HEK293 (cell line): ENCODE data around the gene PLEKHG5.

Experiments used
- SETDB1 ChIP-seq: IDR thresholded peaks from one replicate; pipeline ENCODE4 v1.6.1; 2017; ENCODE audit warnings: mild to moderate bottlenecking, low read length, moderate library complexity, mixed read lengths; ENCODE audit not compliant: insufficient read length
- ZBTB11 ChIP-seq: fragments of 450-650 bp; formaldehyde crosslinking; conservative IDR thresholded peaks from 2 replicates; pipeline ENCODE4 v1.5.1; 2016; ENCODE audit warnings: low read depth, missing biosample characterization, missing genetic modification characterization
- ZNF23 ChIP-seq: fragments of 450-650 bp; formaldehyde crosslinking; IDR thresholded peaks from 2 replicates; pipeline ENCODE4 v1.5.1; 2016; ENCODE audit warnings: missing biosample characterization, missing genetic modification characterization, borderline replicate concordance
- ZNF423 ChIP-seq: fragments of 450-650 bp; formaldehyde crosslinking; IDR thresholded peaks from 2 replicates; pipeline ENCODE4 v1.5.1; 2016; ENCODE audit warnings: missing biosample characterization, missing genetic modification characterization
- ZNF544 ChIP-seq: fragments of 450-650 bp; formaldehyde crosslinking; IDR thresholded peaks from 2 replicates; pipeline ENCODE4 v1.5.0; 2017; ENCODE audit warnings: missing biosample characterization, missing genetic modification characterization
- ZNF561 ChIP-seq: fragments of 450-650 bp; IDR thresholded peaks from 2 replicates; pipeline ENCODE4 v1.5.1; 2018; ENCODE audit warnings: missing biosample characterization, missing genetic modification characterization, borderline replicate concordance
- TF ChIP-seq, protein P1 (sequence below): fragments of 450-650 bp; formaldehyde crosslinking; IDR thresholded peaks from 2 replicates; pipeline ENCODE4 v1.5.1; 2016; ENCODE audit warnings: missing biosample characterization, missing genetic modification characterization
- TF ChIP-seq, protein P2 (sequence below): fragments of 450-650 bp; formaldehyde crosslinking; IDR thresholded peaks from 2 replicates; pipeline ENCODE4 v1.5.1; 2016; ENCODE audit warnings: missing biosample characterization, missing genetic modification characterization
- TF ChIP-seq, protein P3 (sequence below): fragments of 450-650 bp; formaldehyde crosslinking; IDR thresholded peaks from 2 replicates; pipeline ENCODE4 v1.5.1; 2016; ENCODE audit warnings: missing biosample characterization, missing genetic modification characterization
- TF ChIP-seq, protein P4 (sequence below): fragments of 450-650 bp; formaldehyde crosslinking; IDR thresholded peaks from 2 replicates; pipeline ENCODE4 v1.5.1; 2016; ENCODE audit warnings: missing biosample characterization, missing genetic modification characterization

DNA sequence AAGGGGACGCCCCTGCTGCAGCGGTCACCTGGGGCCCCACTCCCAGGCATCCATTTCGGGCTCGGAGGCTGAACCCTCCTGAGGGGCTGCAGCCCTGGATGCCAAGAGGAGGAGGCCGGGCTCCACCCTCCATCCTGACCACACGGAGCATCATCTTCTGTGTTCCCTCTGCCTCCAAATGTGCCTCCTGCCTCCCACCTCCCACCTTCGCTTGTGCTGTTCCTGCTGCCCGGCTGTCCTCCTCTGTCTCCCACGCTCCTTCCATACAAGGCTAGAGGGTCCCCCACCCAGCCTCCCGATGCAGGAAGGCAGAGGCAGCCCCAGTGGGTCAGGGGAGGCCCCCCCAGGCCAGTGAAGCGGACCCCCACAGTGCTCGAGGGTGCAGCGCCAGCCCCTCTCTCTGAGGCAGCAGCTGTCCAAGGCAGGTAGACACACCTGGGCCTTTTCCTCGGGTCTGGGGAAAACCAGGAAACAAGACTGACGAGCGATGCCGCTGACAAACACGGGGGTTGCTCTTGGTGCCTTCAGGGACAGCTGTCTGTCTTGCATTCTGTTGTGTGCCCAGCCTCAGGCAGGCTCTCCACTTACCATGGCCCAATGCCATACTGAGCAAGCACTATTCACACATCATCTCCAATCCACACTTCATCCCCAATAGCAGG lies 16.8 kb upstream of the PLEKHG5 start:
- no peak for TF ChIP-seq ZNF561
- no peak for TF ChIP-seq ZNF544 (tag by site-specific recombination)
- TF ChIP-seq, protein P1, sequence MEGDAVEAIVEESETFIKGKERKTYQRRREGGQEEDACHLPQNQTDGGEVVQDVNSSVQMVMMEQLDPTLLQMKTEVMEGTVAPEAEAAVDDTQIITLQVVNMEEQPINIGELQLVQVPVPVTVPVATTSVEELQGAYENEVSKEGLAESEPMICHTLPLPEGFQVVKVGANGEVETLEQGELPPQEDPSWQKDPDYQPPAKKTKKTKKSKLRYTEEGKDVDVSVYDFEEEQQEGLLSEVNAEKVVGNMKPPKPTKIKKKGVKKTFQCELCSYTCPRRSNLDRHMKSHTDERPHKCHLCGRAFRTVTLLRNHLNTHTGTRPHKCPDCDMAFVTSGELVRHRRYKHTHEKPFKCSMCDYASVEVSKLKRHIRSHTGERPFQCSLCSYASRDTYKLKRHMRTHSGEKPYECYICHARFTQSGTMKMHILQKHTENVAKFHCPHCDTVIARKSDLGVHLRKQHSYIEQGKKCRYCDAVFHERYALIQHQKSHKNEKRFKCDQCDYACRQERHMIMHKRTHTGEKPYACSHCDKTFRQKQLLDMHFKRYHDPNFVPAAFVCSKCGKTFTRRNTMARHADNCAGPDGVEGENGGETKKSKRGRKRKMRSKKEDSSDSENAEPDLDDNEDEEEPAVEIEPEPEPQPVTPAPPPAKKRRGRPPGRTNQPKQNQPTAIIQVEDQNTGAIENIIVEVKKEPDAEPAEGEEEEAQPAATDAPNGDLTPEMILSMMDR (tag by site-specific recombination), result no peak
- TF ChIP-seq ZNF423, result no peak
- no peak for TF ChIP-seq ZBTB11 (tag by site-specific recombination)
- TF ChIP-seq, protein P2, sequence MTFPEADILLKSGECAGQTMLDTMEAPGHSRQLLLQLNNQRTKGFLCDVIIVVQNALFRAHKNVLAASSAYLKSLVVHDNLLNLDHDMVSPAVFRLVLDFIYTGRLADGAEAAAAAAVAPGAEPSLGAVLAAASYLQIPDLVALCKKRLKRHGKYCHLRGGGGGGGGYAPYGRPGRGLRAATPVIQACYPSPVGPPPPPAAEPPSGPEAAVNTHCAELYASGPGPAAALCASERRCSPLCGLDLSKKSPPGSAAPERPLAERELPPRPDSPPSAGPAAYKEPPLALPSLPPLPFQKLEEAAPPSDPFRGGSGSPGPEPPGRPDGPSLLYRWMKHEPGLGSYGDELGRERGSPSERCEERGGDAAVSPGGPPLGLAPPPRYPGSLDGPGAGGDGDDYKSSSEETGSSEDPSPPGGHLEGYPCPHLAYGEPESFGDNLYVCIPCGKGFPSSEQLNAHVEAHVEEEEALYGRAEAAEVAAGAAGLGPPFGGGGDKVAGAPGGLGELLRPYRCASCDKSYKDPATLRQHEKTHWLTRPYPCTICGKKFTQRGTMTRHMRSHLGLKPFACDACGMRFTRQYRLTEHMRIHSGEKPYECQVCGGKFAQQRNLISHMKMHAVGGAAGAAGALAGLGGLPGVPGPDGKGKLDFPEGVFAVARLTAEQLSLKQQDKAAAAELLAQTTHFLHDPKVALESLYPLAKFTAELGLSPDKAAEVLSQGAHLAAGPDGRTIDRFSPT (tag by site-specific recombination), result no peak
- TF ChIP-seq ZNF23, result no peak
- TF ChIP-seq SETDB1, result no peak
- TF ChIP-seq, protein P3, sequence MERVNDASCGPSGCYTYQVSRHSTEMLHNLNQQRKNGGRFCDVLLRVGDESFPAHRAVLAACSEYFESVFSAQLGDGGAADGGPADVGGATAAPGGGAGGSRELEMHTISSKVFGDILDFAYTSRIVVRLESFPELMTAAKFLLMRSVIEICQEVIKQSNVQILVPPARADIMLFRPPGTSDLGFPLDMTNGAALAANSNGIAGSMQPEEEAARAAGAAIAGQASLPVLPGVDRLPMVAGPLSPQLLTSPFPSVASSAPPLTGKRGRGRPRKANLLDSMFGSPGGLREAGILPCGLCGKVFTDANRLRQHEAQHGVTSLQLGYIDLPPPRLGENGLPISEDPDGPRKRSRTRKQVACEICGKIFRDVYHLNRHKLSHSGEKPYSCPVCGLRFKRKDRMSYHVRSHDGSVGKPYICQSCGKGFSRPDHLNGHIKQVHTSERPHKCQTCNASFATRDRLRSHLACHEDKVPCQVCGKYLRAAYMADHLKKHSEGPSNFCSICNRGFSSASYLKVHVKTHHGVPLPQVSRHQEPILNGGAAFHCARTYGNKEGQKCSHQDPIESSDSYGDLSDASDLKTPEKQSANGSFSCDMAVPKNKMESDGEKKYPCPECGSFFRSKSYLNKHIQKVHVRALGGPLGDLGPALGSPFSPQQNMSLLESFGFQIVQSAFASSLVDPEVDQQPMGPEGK, result no peak
- TF ChIP-seq, protein P4, sequence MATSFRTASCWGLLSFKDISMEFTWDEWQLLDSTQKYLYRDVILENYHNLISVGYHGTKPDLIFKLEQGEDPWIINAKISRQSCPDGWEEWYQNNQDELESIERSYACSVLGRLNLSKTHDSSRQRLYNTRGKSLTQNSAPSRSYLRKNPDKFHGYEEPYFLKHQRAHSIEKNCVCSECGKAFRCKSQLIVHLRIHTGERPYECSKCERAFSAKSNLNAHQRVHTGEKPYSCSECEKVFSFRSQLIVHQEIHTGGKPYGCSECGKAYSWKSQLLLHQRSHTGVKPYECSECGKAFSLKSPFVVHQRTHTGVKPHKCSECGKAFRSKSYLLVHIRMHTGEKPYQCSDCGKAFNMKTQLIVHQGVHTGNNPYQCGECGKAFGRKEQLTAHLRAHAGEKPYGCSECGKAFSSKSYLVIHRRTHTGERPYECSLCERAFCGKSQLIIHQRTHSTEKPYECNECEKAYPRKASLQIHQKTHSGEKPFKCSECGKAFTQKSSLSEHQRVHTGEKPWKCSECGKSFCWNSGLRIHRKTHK (tag by site-specific recombination), result no peak
